Head of caudate nucleus (tissue), 42 donors: Measurements from ENCODE around the gene TIMD4.
"Not testable (repeated sequence)": the region's sequence is repeated elsewhere in the genome, so short reads cannot be mapped to it uniquely, and the experiment has no call there.

Experiments used
- DNase-seq, 42 donors: peaks; one replicate each; pipeline versions ENCODE4 v3.0.0 to v3.0.0-alpha.2; 2020 to 2021; ENCODE audit warnings: mixed read lengths in 7 of 42
- intact Hi-C: fragments of 100-400 bp; cut with DNase I; formaldehyde crosslinking; loops from one replicate; pipeline ENCODE4 v1.15.0; 2022

The TIMD4 gene

DNA sequence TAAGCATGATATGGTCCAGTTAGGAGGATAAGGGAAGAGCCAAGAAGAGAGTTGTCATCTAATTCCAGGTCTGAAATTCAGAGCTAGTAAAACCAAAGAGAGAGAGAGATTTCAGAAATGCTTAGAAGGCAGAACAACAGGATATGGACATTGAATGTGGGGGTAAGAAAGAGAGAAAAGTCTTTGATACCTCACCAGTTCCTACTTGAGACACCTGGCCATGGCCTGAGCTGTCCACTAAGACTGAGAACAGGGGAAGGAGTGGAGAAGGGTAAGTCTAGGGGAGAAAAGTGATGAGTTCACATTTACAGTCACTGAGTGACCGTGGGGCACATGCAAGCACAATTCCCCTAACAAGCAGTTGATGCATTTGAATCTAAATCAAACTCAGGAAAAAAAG lies 35.5 kb downstream of the TIMD4 start:
- DNase-seq: no peak
- intact Hi-C loops: no loop called here

DNA sequence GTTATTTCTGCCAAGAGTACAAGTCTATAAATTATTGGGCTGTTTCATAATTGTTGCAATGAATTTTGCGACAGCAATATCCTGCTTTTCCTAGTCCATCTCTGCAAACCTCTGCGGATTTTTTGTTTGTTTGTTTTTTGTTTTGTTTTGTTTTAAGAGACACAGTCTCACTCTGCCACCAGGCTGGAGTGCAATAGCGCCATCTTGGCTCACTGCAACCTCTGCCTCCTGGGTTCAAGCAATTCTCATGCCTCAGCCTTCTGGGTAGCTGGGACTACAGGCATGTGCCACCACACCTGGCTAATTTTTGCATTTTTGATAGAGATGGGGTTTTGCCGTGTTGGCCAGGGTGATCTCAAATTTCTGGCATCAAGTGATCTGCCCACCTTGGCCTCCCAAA lies 37.3 kb downstream of the TIMD4 start:
- intact Hi-C loops, DNase-seq: not testable (repeated sequence)

DNA sequence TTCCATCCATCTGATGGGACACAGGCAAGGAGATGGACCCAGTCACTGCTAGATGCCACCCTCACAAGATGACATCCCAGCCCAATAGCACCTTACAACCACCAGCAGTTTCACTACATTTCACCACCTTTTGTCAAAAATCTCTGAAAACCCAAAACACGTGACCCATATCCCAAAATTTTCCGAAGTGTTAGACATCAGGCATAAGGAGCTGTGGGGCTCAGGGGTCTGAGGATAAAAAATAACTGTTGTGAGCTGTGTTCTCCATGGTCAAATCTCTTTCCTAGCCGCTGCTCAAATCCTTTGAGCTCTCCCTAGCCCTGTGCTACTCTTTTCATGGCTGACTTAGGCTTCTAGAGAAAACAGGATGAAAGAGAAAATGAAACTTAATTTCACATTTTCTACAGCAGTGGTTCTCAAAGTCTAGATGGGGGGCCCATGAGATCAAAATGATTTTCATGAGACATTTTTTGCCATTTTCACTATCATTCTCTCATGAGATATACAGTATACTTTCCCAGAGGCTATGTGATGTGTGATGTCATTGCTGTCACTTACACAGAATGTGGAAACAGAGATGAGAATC lies 40.7 kb downstream of the TIMD4 start:
- intact Hi-C loops: no loop called here

DNA sequence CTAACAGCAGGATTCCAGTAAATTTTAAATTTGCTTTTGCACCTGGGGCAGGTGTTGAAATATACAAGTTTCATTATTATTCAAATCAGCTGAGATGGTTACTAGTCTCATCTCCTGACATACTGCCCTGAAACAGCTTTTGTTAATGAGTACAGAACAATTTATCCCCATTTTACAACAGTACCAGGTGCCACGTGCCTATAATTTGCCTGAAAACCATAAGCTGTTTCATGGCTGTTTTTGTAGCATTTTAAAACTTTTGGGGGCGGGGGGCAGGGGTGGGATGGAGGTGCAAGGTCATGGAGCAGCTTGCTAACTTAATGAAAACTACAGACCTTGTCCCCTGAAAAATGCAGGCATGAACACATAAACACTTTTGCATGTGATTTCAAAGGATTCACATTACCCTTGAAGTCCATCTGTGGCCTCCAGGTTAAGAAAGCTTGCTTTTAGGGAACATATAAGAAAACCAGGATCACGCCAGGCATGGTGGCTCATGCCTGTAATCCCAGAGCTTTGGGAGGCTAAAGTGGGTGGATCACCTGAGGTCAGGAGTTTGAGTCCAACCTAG lies 42.1 kb downstream of the TIMD4 start:
- intact Hi-C loops: no loop called here
- no peak for DNase-seq

More for the DNA sequence above, 40.7 kb downstream of the TIMD4 start:
- no peak for DNase-seq

DNA sequence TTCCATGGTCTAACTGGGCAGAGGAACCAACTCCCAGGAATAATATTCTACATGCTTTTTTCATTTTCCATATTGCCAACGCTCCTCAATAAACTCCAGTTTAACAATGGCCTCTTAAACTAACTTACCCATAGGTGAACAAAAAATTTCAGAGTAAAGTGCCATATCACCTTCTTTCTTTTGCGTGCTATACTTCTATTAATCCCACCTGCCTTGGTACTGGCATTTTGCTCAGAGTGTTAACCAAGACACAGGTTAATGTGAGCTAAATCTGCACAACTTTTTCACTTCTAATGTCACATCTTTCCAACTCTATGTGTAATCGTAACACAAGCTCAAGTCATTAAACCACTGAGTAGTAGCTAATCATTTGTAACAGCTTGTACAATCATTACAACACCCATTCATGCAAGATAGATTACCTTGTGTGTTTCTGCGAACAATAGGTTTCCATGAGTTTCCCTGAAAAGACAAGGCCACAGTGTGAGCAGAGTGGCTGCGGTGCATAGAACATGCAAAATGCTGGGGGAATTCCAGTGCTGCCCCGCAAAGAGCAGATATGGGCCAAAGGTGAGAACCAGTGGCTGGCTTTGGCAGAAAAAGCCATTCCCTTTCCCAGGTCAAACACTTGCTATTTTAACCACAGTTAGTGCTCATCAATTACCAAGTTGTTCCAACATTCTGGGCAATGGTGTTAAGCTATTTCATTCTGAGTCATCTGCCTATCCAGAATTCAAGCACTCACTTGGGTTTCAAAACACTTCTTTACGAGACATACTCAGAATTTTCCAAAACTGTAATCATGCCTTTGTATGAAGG lies 42.8 kb downstream of the TIMD4 start:
- intact Hi-C loops: no loop called here
- DNase-seq: no peak

DNA sequence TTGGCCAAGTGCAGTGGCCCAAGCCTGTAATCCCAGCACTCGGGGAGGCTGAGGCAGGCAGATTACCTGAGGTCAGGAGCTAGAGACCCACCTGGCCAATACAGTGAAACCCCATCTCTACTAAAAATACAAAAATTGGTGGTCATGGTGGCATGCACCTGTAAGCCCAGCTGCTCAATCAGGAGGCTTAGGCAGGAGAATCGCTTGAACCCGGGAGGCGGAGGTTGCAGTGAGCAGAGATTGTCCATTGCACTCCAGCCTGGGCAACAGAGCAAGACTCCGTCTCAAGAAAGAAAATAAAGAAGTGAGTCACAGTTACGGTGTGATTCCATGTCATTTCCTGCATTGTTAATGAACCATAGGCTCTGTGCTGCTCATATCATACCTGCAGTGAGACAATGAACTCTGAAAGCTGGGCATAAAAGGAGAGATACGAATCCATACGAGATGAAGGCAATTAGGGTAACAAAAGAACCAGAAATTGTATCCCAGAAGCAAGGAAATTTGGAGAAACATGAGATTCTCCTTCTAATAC lies 44.6 kb downstream of the TIMD4 start:
- no peak for DNase-seq
- intact Hi-C loops: no loop called here

DNA sequence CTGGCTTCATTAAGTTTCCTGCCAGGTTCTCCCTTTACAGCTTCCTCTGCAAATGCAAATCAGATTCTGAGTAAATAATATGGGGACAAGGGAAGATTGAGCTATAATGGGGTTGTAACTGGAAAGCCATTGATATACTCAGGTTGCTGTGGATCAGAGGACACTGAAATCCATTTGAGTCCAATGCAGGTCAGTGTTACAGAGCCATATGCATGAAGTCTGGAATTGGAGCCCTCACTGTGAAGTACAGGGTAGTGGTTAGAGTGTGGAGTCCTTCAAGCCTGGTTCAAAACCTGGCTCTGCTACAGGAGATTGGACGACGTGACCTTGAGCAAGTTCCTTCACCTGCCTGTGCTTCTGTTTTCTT lies 48.7 kb downstream of the TIMD4 start:
- intact Hi-C loops: no loop called here

DNA sequence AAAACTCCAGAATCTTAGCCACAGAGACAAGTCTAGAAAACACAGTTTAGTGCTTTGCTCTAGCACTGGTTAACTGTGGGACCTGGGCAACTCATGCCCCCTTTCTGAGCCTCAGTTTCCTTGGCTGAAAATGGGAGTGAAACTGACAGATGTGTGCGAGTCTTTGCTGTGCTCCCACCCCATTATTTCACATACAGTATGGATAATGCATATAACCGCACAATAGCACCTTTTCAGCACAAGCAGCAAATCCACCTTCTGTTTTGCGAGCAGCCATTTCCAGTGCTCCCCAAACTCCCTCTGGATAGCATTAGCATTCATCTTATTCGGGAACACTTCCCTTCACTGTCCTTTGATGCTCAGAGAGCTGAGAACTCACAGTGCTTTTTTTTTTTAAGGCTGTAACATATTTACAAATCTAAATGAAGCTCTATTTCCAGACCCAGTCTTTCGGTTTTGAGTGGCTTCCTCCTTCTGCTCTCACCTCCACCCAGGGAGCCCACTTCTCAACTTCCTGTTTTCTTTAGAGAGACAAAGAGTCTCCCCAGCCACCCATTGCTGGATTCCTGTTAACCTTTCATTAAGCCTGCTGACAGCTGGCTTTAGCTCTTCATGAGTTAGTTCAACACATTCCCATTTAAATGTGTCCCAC lies 49.2 kb downstream of the TIMD4 start:
- intact Hi-C loops: no loop called here
- DNase-seq: no peak

More for the DNA sequence above, 48.7 kb downstream of the TIMD4 start:
- DNase-seq: no peak

DNA sequence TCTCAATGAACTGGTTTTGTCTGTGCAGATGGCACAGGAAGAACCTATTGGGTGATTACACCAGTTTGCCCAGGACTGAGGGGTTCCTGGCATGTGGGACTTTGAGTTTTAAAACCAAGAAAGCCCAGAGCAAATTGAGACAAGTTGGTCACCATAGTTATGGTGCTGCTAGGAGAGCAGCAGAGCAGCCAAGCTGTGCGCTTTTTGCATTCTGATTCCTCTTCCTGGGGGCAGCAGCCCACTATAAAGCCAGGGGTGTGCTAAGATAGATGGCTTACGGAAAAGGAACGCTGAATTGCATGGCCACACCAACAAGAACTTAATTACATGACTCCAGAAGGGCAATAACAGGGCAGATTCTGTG lies 49.7 kb downstream of the TIMD4 start:
- intact Hi-C loops: no loop called here
- no peak for DNase-seq

DNA sequence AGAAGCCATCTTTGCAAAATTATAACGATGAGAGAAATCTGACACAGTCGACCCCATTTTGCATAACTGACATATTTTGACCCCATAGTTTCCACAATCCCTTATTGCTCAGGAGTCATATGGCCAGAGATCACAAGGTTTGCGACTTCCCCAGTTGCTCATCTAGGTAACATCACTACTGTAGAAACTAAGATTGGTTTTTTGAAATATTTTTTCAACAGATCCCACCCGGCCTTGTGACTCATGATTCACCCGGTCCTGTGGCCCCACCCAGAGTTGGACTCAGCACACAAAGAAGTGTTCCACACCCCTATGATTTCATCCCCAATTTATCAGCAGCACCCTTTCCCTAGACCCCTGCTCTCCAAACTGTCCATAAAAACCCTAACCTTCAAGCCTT lies 50.2 kb downstream of the TIMD4 start:
- no peak for DNase-seq
- intact Hi-C loops: no loop called here

DNA sequence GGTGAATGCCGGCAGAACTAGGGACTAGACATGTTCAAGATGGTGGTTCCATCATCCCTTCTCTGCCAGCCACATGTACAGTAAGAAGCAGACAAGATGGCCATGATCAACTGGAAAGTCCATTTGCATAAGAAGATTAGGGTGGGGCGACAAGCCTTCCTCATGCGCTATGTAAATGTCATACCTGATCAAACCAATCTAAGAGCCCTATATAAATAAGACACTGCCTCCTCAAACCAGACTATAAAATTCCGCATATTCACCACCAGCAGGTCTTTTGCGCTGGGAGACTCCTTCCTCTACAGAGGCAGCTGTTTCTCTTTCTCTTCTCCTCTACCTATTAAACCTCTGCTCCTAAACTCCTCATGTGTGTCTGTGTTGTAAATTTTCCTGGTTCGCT lies 53.8 kb downstream of the TIMD4 start:
- DNase-seq: no peak
- intact Hi-C loops: no loop called here

DNA sequence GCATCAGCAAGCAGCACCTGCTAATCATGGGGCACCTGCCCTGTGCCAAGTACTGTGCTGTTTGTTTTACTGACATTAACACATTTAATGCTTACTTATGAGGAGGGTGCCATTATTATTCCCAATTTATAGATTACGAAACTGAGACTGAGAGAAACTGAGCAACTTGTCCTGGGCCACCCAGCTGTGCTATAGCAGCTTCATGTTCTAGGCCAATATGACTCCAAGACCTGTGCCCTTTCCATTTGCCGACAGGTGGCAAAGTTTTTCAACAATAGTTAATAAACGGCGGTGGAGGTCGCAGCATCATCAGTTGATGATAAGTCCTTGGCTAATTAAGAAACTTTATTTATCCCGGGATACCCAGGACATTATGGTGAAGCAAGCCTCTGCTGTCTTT lies 55.4 kb downstream of the TIMD4 start:
- intact Hi-C loops: no loop called here
- DNase-seq: no peak

DNA sequence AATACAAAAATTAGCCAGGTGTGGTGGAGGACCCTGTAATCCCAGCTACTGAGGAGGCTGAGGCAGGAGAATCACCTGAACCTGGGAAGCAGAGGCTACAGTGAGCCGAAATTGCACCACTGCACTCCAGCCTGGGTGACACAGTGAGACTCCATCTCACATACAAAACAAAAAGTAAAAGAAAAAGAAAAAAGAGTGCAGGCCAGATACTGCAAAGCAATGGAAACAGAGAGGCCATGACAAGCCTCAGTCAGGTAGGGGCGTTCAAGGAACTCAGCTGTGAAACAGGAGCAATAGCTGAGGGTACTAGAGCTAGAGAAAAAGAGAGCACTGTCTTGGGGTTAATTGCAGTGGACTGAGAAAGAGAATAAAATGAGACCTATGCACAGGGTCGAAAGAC lies 56.2 kb downstream of the TIMD4 start:
- DNase-seq: no peak
- intact Hi-C loops: no loop called here

DNA sequence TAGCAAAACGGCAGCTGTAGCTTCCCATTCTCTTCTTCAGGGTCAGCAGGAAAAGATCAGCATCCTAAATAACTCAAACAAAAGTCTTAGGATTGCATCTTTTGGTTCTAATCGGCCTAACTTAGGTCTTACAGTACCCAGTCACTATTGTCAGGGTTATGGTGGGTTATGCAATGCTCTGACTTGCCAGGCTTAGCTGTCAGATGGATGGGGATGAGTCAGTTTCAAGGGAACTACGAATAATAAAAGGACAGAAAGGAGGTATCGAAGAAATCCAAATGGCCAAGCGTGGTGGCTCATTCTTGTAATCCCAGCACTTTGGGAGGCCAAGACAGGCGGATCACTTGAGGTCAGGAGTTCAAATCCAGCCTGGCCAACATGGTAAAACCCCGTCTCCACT lies 66.5 kb downstream of the TIMD4 start:
- no peak for DNase-seq
- intact Hi-C loops: no loop called here

DNA sequence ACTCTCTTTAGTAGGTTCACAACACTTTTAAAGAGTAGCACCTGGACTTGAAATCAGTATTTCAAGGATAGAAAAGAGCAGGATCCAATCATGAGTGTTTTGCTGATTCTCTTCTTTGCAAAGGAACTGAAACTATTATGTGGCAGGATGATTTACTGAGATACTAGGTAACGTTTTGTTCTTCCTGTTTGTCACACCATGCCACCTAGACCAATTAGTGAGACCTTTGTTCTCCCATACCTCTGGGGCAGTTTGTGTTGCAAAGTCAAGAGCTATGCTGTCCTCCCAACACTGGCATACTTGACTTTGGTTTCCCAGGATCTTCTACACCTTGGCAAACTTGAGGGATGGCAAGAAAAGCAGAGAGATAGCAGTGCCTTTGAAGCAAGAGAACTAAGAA lies 69.5 kb downstream of the TIMD4 start:
- no peak for DNase-seq
- intact Hi-C loops: no loop called here

DNA sequence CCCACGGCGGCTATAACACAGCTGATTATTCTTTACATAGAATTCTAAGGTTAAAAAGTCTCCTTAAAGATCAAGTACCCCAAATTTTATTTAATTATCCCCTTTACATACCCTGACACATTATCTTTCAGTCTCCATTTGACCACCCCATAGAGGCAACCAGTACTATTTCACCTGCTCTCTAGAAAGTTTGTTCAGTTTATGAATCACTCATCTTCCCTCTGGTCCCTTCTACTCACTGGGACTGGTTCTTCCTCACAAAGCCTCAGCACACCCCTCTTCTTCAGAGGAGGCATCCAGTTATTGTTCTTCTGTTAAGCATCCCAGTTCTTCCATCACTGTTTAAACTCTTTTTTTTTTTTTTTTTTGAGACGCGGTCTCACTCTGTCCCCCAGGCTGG lies 70.2 kb downstream of the TIMD4 start:
- DNase-seq: no peak
- intact Hi-C loops: no loop called here

DNA sequence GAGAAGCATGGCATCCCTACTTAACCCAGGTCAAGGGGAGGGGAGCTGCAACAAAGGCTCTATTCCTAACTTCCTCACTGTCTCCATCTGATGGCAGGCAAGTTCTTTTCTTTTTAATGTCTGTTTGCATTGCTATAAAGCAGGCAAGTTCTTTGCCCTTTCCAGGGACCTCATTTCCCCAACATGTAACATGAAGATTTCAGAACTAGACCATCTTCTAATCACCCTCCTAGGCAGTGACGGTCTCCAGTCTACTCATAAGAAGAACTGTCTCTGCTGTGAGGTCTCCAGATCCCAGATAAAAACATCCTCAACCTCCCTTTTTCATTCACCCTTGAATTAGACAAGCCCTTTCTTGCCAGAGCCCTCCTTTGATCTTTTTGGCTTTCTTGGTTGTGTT lies 70.8 kb downstream of the TIMD4 start:
- intact Hi-C loops: no loop called here
- DNase-seq: no peak

DNA sequence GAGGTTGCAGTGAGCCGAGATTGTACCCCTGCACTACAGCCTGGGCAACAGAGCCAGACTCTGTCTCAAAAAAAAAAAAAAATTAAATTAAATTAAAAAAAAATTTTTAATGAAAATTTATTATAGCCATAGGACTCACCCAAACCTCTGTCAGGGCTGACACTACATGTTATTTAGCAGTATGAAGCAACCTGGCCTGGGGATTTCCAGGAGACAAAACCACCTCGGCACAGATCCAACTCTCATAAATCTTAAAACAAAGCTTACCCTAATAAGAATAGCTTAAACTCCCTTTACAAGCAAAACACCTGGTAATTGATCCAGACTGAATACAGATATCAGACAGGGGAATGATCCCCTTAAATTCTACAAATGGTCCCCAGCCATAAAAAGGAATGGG lies 74.5 kb downstream of the TIMD4 start:
- intact Hi-C loops: no loop called here
- DNase-seq: no peak

DNA sequence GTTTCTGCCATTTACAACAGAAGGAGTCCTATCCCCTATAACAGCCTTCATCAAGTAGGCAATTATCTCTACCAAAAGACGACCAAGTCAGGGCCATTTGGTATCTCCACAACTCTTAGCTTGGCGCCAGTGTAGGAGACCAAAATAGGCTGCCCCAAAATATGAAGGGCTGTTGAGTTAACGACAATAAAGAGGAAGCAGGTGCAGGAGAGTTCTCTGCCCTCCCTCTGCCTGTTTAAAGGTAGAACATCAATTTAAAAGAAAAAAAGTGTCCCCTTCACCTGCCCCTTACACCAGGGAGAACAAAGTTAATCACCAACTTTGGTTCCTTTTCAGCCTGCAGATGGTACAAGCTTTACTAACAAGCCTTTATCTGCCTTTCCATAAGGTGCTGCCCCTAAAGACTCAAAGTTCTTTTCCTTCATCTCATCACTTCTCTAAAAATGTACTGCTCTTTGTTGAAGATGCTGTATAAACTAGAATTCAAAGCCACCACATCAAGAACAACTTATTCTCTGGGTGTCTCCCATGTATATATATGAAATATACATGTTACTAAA lies 79.6 kb downstream of the TIMD4 start:
- no peak for DNase-seq
- intact Hi-C loops: no loop called here
